WTC11 (cell line): ENCODE data around the gene ATR. TPM values are rescaled to one million over a fixed set of nuclear protein-coding genes. Genes with fewer than 3 reads are reported as not detected.
A peak's percentile ranks its signal among the peaks of the same experiment; 100 is the strongest.
"Not testable (repeated sequence)": the region's sequence is repeated elsewhere in the genome, so short reads cannot be mapped to it uniquely, and the experiment has no call there.

ENCODE experiments used
- ATAC-seq: fragments of 200-7000 bp; cut with Tn5 transposase; 2 replicates; pipeline ENCODE4 v1.10.0; 2021; ENCODE audit warnings: mild to moderate bottlenecking, moderate library complexity
- CTCF ChIA-PET: fragments of 300-600 bp; sonication (Branson Sonifier 250); formaldehyde crosslinking; loops from one replicate; lab custom pipeline; 2021; ENCODE audit warnings: antibody characterized with exemption; lab: Charles Lee
- POLR2A ChIA-PET: fragments of 350-600 bp; sonication (Branson Sonifier 250); formaldehyde crosslinking; loops from one replicate; lab custom pipeline; 2021; ENCODE audit warnings: antibody characterized with exemption; lab: Charles Lee
- DNase-seq: peaks from one replicate; pipeline ENCODE4 v3.0.0; 2021; ENCODE audit warnings: low spot score
- H3K27ac Mint-ChIP-seq: 2 replicates; pipeline ENCODE4 v1.8.0; 2021; ENCODE audit warnings: mixed read lengths
- H3K27me3 Mint-ChIP-seq: 2 replicates; pipeline ENCODE4 v1.8.0; 2021; ENCODE audit warnings: low read depth, mild to moderate bottlenecking, moderate library complexity, mixed read lengths
- H3K36me3 Mint-ChIP-seq: 2 replicates; pipeline ENCODE4 v1.8.0; 2021; ENCODE audit warnings: mixed read lengths
- H3K4me1 Mint-ChIP-seq: 2 replicates; pipeline ENCODE4 v1.8.0; 2022; ENCODE audit warnings: mixed read lengths
- H3K4me3 Mint-ChIP-seq: 2 replicates; pipeline ENCODE4 v1.8.0; 2021; ENCODE audit warnings: mild to moderate bottlenecking, moderate library complexity, mixed read lengths
- H3K9me3 Mint-ChIP-seq: 2 replicates; pipeline ENCODE4 v1.8.0; 2021; ENCODE audit warnings: mixed read lengths
- ATF1 ChIP-seq: sonication (generic); formaldehyde crosslinking; IDR thresholded peaks from 2 replicates; pipeline ENCODE4 v1.8.1; 2023; ENCODE audit warnings: mild to moderate bottlenecking, moderate library complexity, missing genetic modification reagents
- ESRRA ChIP-seq: sonication (generic); formaldehyde crosslinking; IDR thresholded peaks from 2 replicates; pipeline ENCODE4 v1.8.1; 2022; ENCODE audit warnings: mild to moderate bottlenecking, missing genetic modification reagents, borderline replicate concordance
- ETV6 ChIP-seq: sonication (generic); formaldehyde crosslinking; IDR thresholded peaks from 2 replicates; pipeline ENCODE4 v1.8.1; 2022; ENCODE audit warnings: mild to moderate bottlenecking, missing genetic modification reagents
- GABPB1 ChIP-seq: sonication (generic); formaldehyde crosslinking; IDR thresholded peaks from 2 replicates; pipeline ENCODE4 v1.8.1; 2023; ENCODE audit warnings: mild to moderate bottlenecking, missing genetic modification reagents
- IRF2 ChIP-seq: sonication (generic); formaldehyde crosslinking; IDR thresholded peaks from 2 replicates; pipeline ENCODE4 v1.8.0; 2022; ENCODE audit warnings: low read depth, missing genetic modification reagents, borderline replicate concordance
- MYBL2 ChIP-seq: sonication (generic); formaldehyde crosslinking; IDR thresholded peaks from 2 replicates; pipeline ENCODE4 v1.8.1; 2023; ENCODE audit warnings: mild to moderate bottlenecking, moderate library complexity, missing genetic modification reagents
- SMAD3 ChIP-seq: sonication (generic); formaldehyde crosslinking; IDR thresholded peaks from 2 replicates; pipeline ENCODE4 v1.8.0; 2022; ENCODE audit warnings: missing genetic modification reagents, mild to moderate bottlenecking, borderline replicate concordance
- TCF7 ChIP-seq: sonication (generic); formaldehyde crosslinking; IDR thresholded peaks from 2 replicates; pipeline ENCODE4 v1.8.0; 2022; ENCODE audit warnings: mild to moderate bottlenecking, low read depth, missing genetic modification reagents, moderate library complexity
- ZBTB43 ChIP-seq: sonication (generic); formaldehyde crosslinking; IDR thresholded peaks from 2 replicates; pipeline ENCODE4 v1.8.1; 2023; ENCODE audit warnings: mild to moderate bottlenecking, missing genetic modification reagents
- ZNF263 ChIP-seq: sonication (generic); formaldehyde crosslinking; IDR thresholded peaks from 2 replicates; pipeline ENCODE4 v1.8.1; 2022; ENCODE audit warnings: low read depth, mild to moderate bottlenecking, moderate library complexity, missing genetic modification reagents
- ZNF317 ChIP-seq: sonication (generic); formaldehyde crosslinking; IDR thresholded peaks from 2 replicates; pipeline ENCODE4 v1.8.1; 2023; ENCODE audit warnings: low read depth, mild to moderate bottlenecking, moderate library complexity, missing genetic modification reagents, borderline replicate concordance
- total RNA-seq: library from RNA; stranded (reverse); gene quantifications from 3 replicates; pipeline ENCODE4 v1.2.3, GENCODE V29; 2021
- TF ChIP-seq, protein P1 (sequence below): fragments of 250-450 bp; sonication (Bioruptor Pico); IDR thresholded peaks from 2 replicates; pipeline ENCODE4 v1.8.0; 2021; ENCODE audit warnings: mild to moderate bottlenecking
- TF ChIP-seq, protein P2 (sequence below): sonication (generic); formaldehyde crosslinking; IDR thresholded peaks from 2 replicates; pipeline ENCODE4 v1.8.1; 2022; ENCODE audit warnings: missing genetic modification reagents, borderline replicate concordance
- TF ChIP-seq, protein P3 (sequence below): sonication (generic); formaldehyde crosslinking; IDR thresholded peaks from 2 replicates; pipeline ENCODE4 v1.8.0; 2022; ENCODE audit warnings: mild to moderate bottlenecking, missing genetic modification reagents

The ATR gene
- total RNA-seq, 1 experiment from 2014 or later: 26.7 TPM

GRCh38 chr3:142417302-142417701, 161.2 kb downstream of the ATR start:
- ChIA-PET POLR2A (no interaction called here), CTCF (no interaction called here)
- no peaks in the 10 kb centered on the region for H3K4me1 Mint-ChIP-seq
- DNase-seq (no peak), ATAC-seq (no peak)
- no peak overlapping the region for H3K27ac Mint-ChIP-seq
- H3K36me3 Mint-ChIP-seq: peaks cover 10% of the 10 kb centered on the region
- H3K9me3 Mint-ChIP-seq: no peaks in the 10 kb centered on the region
- no peaks in the 10 kb centered on the region for H3K27me3 Mint-ChIP-seq
- TF ChIP-seq IRF2 (CRISPR knock-in tag) (no peak), ESRRA (CRISPR knock-in tag) (no peak), SMAD3 (CRISPR knock-in tag) (no peak), ETV6 (no peak), ZBTB43 (no peak), MYBL2 (CRISPR knock-in tag) (no peak), ZNF263 (no peak), ATF1 (CRISPR knock-in tag) (no peak), ZNF317 (no peak), TCF7 (CRISPR knock-in tag) (no peak)
- TF ChIP-seq, protein P1, sequence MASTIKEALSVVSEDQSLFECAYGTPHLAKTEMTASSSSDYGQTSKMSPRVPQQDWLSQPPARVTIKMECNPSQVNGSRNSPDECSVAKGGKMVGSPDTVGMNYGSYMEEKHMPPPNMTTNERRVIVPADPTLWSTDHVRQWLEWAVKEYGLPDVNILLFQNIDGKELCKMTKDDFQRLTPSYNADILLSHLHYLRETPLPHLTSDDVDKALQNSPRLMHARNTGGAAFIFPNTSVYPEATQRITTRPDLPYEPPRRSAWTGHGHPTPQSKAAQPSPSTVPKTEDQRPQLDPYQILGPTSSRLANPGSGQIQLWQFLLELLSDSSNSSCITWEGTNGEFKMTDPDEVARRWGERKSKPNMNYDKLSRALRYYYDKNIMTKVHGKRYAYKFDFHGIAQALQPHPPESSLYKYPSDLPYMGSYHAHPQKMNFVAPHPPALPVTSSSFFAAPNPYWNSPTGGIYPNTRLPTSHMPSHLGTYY (CRISPR knock-in tag): no peak
- TF ChIP-seq, protein P2, sequence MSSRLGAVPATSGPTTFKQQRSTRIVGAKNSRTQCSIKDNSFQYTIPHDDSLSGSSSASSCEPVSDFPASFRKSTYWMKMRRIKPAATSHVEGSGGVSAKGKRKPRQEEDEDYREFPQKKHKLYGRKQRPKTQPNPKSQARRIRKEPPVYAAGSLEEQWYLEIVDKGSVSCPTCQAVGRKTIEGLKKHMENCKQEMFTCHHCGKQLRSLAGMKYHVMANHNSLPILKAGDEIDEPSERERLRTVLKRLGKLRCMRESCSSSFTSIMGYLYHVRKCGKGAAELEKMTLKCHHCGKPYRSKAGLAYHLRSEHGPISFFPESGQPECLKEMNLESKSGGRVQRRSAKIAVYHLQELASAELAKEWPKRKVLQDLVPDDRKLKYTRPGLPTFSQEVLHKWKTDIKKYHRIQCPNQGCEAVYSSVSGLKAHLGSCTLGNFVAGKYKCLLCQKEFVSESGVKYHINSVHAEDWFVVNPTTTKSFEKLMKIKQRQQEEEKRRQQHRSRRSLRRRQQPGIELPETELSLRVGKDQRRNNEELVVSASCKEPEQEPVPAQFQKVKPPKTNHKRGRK (CRISPR knock-in tag): no peak
- TF ChIP-seq, protein P3, sequence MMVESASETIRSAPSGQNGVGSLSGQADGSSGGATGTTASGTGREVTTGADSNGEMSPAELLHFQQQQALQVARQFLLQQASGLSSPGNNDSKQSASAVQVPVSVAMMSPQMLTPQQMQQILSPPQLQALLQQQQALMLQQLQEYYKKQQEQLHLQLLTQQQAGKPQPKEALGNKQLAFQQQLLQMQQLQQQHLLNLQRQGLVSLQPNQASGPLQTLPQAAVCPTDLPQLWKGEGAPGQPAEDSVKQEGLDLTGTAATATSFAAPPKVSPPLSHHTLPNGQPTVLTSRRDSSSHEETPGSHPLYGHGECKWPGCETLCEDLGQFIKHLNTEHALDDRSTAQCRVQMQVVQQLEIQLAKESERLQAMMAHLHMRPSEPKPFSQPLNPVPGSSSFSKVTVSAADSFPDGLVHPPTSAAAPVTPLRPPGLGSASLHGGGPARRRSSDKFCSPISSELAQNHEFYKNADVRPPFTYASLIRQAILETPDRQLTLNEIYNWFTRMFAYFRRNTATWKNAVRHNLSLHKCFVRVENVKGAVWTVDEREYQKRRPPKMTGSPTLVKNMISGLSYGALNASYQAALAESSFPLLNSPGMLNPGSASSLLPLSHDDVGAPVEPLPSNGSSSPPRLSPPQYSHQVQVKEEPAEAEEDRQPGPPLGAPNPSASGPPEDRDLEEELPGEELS (CRISPR knock-in tag): no peak
- no peak overlapping the region for H3K4me3 Mint-ChIP-seq

DNA sequence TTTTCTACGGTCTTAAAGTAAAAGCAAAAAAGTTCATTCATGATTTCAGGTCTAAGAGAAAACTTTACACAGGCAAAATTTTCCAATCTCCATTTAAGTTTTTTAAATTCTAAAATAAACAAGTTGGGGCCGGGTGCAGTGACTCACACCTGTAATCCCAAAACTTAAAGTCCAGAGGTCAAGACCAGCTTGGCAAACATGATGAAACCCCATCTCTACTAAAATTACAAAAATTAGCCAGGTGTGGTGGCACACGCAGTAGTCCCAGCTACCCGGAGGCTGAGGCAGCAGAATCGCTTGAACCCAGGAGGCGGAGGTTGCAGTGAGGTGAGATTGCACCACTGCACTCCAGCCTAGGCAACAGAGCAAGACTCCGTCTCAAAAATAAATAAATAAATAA, 178.0 kb downstream of the ATR start:
- DNase-seq, H3K27me3 Mint-ChIP-seq, H3K9me3 Mint-ChIP-seq, H3K36me3 Mint-ChIP-seq, CTCF ChIA-PET, H3K4me1 Mint-ChIP-seq, H3K27ac Mint-ChIP-seq, ATAC-seq, H3K4me3 Mint-ChIP-seq, POLR2A ChIA-PET: not testable (repeated sequence)
- peak; percentile 72 for TF ChIP-seq GABPB1 (CRISPR knock-in tag)

Other genes starting within 250 kb of the ATR start
- 14.1 to 19.2 TPM (median 17.7 TPM) in 3 replicates for gene XRN1, start 130.7 kb downstream of the ATR start, total RNA-seq
- gene PLS1, start 17.7 kb upstream of the ATR start, total RNA-seq: 26.4 to 32.6 TPM (median 29.9 TPM) in 3 replicates
- gene TRPC1, start 145.3 kb upstream of the ATR start, total RNA-seq: 13.8 to 20.3 TPM (median 20.0 TPM) in 3 replicates